Measurements from ENCODE around the gene ARHGEF11.

DNA sequence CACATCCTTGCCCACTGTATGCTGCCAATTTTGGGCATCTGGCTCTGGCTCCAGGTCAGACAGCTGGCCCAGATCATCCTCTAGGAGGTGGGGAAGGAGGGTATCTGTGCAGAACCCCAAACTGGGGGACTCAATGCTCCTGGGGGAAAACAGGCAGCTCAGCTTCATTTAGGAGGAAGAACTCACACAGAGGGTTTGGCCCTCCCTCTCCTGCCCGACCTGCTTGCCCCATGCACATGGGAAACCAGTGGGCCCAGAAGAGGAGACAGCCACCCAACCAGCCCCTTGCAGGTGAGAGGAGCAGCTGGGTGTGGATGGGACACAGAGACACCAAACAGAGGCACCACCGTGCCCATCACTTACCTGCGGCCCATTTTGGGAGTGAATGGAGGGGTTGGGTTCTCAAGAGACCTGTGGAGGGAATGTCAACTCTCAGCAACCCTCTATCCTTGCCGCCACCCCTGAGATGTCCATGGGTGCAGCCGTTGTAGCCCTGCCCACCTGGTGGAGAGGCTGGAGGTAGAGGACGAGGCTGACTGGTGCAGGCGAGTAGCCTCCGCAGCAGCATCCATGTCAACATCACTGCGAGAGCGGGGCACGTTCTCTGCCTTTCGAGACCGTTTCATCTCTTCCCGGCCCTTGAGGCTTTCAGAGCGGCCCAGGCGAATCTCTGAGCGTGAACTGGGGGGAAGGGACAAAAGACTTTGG, 97.6 kb downstream of the ARHGEF11 start:
- TF ChIP-seq MAX (IDR thresholded peaks at IDR 0.05; ENCODE audit: low read depth, low read length) = no peak
- TF ChIP-seq, protein P1, sequence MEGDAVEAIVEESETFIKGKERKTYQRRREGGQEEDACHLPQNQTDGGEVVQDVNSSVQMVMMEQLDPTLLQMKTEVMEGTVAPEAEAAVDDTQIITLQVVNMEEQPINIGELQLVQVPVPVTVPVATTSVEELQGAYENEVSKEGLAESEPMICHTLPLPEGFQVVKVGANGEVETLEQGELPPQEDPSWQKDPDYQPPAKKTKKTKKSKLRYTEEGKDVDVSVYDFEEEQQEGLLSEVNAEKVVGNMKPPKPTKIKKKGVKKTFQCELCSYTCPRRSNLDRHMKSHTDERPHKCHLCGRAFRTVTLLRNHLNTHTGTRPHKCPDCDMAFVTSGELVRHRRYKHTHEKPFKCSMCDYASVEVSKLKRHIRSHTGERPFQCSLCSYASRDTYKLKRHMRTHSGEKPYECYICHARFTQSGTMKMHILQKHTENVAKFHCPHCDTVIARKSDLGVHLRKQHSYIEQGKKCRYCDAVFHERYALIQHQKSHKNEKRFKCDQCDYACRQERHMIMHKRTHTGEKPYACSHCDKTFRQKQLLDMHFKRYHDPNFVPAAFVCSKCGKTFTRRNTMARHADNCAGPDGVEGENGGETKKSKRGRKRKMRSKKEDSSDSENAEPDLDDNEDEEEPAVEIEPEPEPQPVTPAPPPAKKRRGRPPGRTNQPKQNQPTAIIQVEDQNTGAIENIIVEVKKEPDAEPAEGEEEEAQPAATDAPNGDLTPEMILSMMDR (IDR thresholded peaks at IDR 0.05; ENCODE audit: low read depth, low read length) = no peak
- TF ChIP-seq POLR2A (IDR thresholded peaks at IDR 0.05; ENCODE audit: extremely low read depth, insufficient read length) = no peak

Data from NB4 (cell line).